Body of pancreas (tissue), 4 donors: ENCODE results near the gene BCL2L15.

Source experiments
- POLR2A ChIP-seq, 3 donors: fragments of 450-650 bp; IDR thresholded peaks; one replicate each; pipeline ENCODE4 v1.6.1; 2016; ENCODE audit warnings: antibody characterized with exemption in 3 of 3, mild to moderate bottlenecking in 2 of 3
- TF ChIP-seq, protein P1 (sequence below), 7 experiments: fragments of 450-650 bp in 4 of 7; fragments of 200-600 bp in 3 of 7; sonication (generic) in 3 of 7; IDR thresholded peaks; one replicate each; pipeline ENCODE4 v1.5.1; 2016 to 2019; ENCODE audit warnings: antibody characterized with exemption in 7 of 7

GRCh38 chr1:113854234-113854633 is 33.1 kb downstream of the BCL2L15 start:
- TF ChIP-seq, protein P1, sequence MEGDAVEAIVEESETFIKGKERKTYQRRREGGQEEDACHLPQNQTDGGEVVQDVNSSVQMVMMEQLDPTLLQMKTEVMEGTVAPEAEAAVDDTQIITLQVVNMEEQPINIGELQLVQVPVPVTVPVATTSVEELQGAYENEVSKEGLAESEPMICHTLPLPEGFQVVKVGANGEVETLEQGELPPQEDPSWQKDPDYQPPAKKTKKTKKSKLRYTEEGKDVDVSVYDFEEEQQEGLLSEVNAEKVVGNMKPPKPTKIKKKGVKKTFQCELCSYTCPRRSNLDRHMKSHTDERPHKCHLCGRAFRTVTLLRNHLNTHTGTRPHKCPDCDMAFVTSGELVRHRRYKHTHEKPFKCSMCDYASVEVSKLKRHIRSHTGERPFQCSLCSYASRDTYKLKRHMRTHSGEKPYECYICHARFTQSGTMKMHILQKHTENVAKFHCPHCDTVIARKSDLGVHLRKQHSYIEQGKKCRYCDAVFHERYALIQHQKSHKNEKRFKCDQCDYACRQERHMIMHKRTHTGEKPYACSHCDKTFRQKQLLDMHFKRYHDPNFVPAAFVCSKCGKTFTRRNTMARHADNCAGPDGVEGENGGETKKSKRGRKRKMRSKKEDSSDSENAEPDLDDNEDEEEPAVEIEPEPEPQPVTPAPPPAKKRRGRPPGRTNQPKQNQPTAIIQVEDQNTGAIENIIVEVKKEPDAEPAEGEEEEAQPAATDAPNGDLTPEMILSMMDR (IDR thresholded peaks at IDR 0.05), result no peak
- TF ChIP-seq POLR2A (IDR thresholded peaks at IDR 0.05), result no peak
